Measurements from ENCODE around the gene UBXN4. TPM values are rescaled to one million over a fixed set of nuclear protein-coding genes. Genes with fewer than 3 reads are reported as not detected.

The UBXN4 gene
- total RNA-seq, 4 donors from 2014 or later: 45.5 to 54.4 (median 51.1) TPM

DNA sequence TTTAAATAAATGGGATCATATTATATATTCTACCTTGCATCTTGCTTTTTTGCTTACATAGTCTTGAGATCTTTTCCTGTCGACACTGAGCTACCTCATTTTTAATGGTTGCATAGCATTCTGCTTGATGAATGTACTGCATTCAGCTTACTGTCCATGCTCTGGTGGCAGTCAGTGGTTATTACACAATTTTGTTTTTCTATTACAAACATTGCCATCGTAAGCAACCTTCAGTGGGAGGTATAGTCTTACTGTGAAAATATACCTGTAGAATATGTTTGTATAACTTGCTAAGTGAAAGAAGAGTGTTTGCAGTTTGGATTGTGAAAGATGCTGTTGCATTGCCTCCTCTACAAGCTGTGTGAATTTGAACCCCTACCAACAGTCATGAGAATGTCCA lies 43.4 kb downstream of the UBXN4 start:
- H3K4me1 ChIP-seq: no peaks in the 10 kb centered on the region
- intact Hi-C loops (cut with DNase I): no loop called here
- H3K4me3 ChIP-seq: no peak overlapping the region
- H3K9me3 ChIP-seq: no peaks in the 10 kb centered on the region
- H3K36me3 ChIP-seq: peaks cover 51 to 83% (median 66%) of the 10 kb centered on the region in 4 donors
- no peak for DNase-seq (ENCODE audit: extremely low spot score)
- no peaks in the 10 kb centered on the region for H3K27me3 ChIP-seq
- WGBS: 96% methylated on average over 2 of the region's 2 CpGs
- no peak for TF ChIP-seq POLR2AphosphoS5 (IDR thresholded peaks at IDR 0.05)
- no peak for TF ChIP-seq EP300 (IDR thresholded peaks at IDR 0.05)
- TF ChIP-seq, protein P1, sequence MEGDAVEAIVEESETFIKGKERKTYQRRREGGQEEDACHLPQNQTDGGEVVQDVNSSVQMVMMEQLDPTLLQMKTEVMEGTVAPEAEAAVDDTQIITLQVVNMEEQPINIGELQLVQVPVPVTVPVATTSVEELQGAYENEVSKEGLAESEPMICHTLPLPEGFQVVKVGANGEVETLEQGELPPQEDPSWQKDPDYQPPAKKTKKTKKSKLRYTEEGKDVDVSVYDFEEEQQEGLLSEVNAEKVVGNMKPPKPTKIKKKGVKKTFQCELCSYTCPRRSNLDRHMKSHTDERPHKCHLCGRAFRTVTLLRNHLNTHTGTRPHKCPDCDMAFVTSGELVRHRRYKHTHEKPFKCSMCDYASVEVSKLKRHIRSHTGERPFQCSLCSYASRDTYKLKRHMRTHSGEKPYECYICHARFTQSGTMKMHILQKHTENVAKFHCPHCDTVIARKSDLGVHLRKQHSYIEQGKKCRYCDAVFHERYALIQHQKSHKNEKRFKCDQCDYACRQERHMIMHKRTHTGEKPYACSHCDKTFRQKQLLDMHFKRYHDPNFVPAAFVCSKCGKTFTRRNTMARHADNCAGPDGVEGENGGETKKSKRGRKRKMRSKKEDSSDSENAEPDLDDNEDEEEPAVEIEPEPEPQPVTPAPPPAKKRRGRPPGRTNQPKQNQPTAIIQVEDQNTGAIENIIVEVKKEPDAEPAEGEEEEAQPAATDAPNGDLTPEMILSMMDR (IDR thresholded peaks at IDR 0.05): peak in 1 of 3 experiments; percentile 9
- no peak overlapping the region for H3K27ac ChIP-seq (replicated peaks in 1 of 4)

DNA sequence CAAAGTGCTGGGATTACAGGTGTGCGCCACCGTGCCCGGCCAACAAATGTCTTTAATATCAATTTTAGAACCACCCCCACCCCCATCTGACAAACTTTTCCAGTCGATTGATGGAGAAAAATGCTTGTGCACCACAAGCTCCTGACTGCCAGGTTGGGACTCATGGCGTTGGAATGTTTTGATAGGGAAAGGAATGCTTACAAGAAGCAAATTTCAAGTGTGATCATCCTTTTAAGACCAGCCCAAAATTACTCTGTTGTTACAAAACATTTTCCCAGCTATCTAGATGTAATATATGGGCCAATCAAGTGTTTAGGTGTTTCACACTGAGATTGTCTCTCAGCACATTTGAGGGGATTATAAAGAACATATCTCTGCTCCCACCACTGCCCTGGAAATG lies 45.2 kb downstream of the UBXN4 start:
- Histone ChIP-seq H3K36me3 (peaks cover 33 to 65% (median 48%) of the 10 kb centered on the region in 4 donors), H3K4me1 (no peaks in the 10 kb centered on the region), H3K4me3 (no peak overlapping the region), H3K27ac (replicated peaks in 1 of 4) (no peak overlapping the region), H3K27me3 (no peaks in the 10 kb centered on the region), H3K9me3 (no peaks in the 10 kb centered on the region)
- WGBS: 85% methylated on average over 5 of the region's 5 CpGs
- intact Hi-C loops (cut with DNase I): no loop called here
- no peak for DNase-seq (ENCODE audit: extremely low spot score)
- TF ChIP-seq, protein P1 (IDR thresholded peaks at IDR 0.05): no peak
- TF ChIP-seq POLR2AphosphoS5 (IDR thresholded peaks at IDR 0.05) (no peak), EP300 (IDR thresholded peaks at IDR 0.05) (no peak), POLR2A (IDR thresholded peaks at IDR 0.05; ENCODE audit: low read depth) (no peak)

DNA sequence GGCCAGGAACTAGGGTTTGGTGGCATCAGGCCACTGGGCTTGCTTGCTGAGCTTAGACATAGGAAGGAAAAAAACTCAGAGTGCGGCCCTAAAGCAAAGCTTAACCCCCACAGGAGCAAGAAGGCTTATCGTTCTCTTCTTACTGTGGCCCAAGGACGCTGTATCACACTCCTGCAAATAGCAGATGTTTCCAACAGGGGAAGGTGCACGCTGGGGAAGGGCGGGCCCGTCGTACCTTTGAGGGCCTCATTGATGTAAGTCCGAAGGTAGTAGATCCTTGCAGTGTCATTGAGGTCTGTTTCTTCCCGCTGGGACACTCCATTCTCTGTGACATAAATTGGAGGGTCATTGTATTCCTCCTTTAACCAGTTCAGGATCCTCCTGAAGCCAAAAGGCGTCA lies 48.8 kb downstream of the UBXN4 start:
- Histone ChIP-seq H3K27ac (replicated peaks in 1 of 4) (no peak overlapping the region), H3K4me3 (no peak overlapping the region), H3K4me1 (no peaks in the 10 kb centered on the region), H3K36me3 (peaks cover 7 to 29% (median 13%) of the 10 kb centered on the region in 4 donors), H3K9me3 (no peaks in the 10 kb centered on the region), H3K27me3 (no peaks in the 10 kb centered on the region)
- no peak for TF ChIP-seq EP300 (IDR thresholded peaks at IDR 0.05)
- TF ChIP-seq POLR2AphosphoS5 (IDR thresholded peaks at IDR 0.05): no peak
- no peak for TF ChIP-seq POLR2A (IDR thresholded peaks at IDR 0.05; ENCODE audit: low read depth)
- TF ChIP-seq, protein P1 (IDR thresholded peaks at IDR 0.05): no peak
- intact Hi-C loops (cut with DNase I): no loop called here
- peak; percentile 60 for DNase-seq (ENCODE audit: extremely low spot score)
- 95% methylated on average over 10 of the region's 10 CpGs for WGBS

DNA sequence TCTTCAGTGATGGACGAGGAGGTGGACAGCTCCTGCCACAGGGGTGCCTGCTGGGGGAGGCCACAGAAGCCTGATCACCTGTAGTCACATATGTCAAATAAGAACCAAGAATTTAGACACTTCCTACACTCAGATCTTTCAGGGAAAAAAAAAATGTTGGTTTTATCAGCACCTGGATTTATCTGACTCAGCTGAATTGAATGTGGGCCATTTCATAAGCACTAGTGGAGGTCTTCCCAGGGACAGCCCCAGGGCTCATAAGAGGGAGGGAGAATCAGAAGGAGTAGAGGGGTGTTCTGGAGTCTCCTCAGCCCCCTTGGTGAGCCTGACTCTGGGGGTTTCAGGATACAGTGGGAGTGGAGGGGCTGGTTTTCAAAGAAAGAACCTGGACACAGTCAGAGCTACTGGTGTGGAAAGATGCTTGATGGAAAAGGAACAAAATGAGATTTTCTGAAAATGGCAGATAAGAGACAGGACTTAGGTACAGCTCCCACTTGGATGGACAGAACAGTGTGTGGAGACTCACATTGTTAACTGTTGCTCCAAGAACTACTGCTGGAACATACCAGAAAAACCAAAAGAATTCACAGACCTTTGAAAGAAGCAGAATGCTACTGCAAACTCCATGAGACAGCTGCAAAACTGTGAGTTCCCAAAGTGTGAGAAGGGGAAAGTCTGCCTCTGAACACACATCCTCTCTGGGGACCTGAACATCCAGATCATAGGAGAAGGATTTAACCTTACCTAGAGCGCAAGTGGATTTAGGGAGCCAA lies 49.9 kb downstream of the UBXN4 start:
- intact Hi-C loops (cut with DNase I): no loop called here
- no peaks in the 10 kb centered on the region for H3K4me1 ChIP-seq
- DNase-seq (ENCODE audit: extremely low spot score): peak; percentile 81
- TF ChIP-seq POLR2AphosphoS5 (IDR thresholded peaks at IDR 0.05) (no peak), POLR2A (IDR thresholded peaks at IDR 0.05; ENCODE audit: low read depth) (no peak), EP300 (IDR thresholded peaks at IDR 0.05) (no peak)
- TF ChIP-seq, protein P1 (IDR thresholded peaks at IDR 0.05): no peak
- H3K4me3 ChIP-seq: no peak overlapping the region
- H3K9me3 ChIP-seq: no peaks in the 10 kb centered on the region
- H3K27me3 ChIP-seq: no peaks in the 10 kb centered on the region
- H3K27ac ChIP-seq (replicated peaks in 1 of 4): no peak overlapping the region
- peaks cover 0 to 21% (median 4%) of the 10 kb centered on the region in 4 donors for H3K36me3 ChIP-seq
- 100% methylated on average over 2 of the region's 2 CpGs for WGBS
